ENCODE measurements around the gene PPP1R14C. TPM values are rescaled to one million over a fixed set of nuclear protein-coding genes. Genes with fewer than 3 reads are reported as not detected.

PPP1R14C gene
- total RNA-seq, 6 experiments from 2014 or later = 0.17 TPM; not detected in 5

- Mint-ChIP-seq H3K27me3 (ENCODE audit: insufficient read depth) (peaks cover 22% of the 10 kb centered on the region), H3K4me1 (ENCODE audit: low read depth) (peaks cover 8% of the 10 kb centered on the region; the same call in 1 of the 2 replicates), H3K9me3 (no peaks in the 10 kb centered on the region), H3K4me3 (no peak overlapping the region), H3K36me3 (ENCODE audit: low read depth) (no peaks in the 10 kb centered on the region), H3K27ac (no peak overlapping the region)
- DNase-seq = no peak
- TF ChIP-seq CTCF (IDR thresholded peaks at IDR 0.05) = no peak
Measured at GRCh38 chr6:150150821-150151646, 8.2 kb downstream of the PPP1R14C start.

- DNase-seq = no peak
- H3K4me3 Mint-ChIP-seq = no peak overlapping the region
- H3K27ac Mint-ChIP-seq = no peak overlapping the region
- H3K9me3 Mint-ChIP-seq = no peaks in the 10 kb centered on the region
- TF ChIP-seq CTCF (IDR thresholded peaks at IDR 0.05) = no peak
- peaks cover 8% of the 10 kb centered on the region; the same call in 1 of the 2 replicates for H3K4me1 Mint-ChIP-seq (ENCODE audit: low read depth)
- H3K27me3 Mint-ChIP-seq (ENCODE audit: insufficient read depth) = peaks cover 23% of the 10 kb centered on the region
- no peaks in the 10 kb centered on the region for H3K36me3 Mint-ChIP-seq (ENCODE audit: low read depth)
Measured at GRCh38 chr6:150152891-150153876, 10.3 kb downstream of the PPP1R14C start.

- DNase-seq = no peak
- Mint-ChIP-seq H3K27me3 (ENCODE audit: insufficient read depth) (peaks cover 19% of the 10 kb centered on the region), H3K4me3 (no peak overlapping the region), H3K27ac (no peak overlapping the region), H3K9me3 (no peaks in the 10 kb centered on the region), H3K36me3 (ENCODE audit: low read depth) (no peaks in the 10 kb centered on the region), H3K4me1 (ENCODE audit: low read depth) (peaks cover 8% of the 10 kb centered on the region; the same call in 1 of the 2 replicates)
- no peak for TF ChIP-seq CTCF (IDR thresholded peaks at IDR 0.05)
Measured at GRCh38 chr6:150153905-150154492, 11.2 kb downstream of the PPP1R14C start.

GRCh38 chr6:150156460-150156859 is 13.6 kb downstream of the PPP1R14C start:
- DNase-seq = no peak
- TF ChIP-seq CTCF (IDR thresholded peaks at IDR 0.05) = no peak
- no peak overlapping the region for H3K4me3 Mint-ChIP-seq
- H3K4me1 Mint-ChIP-seq (ENCODE audit: low read depth) = peaks cover 8% of the 10 kb centered on the region; the same call in 1 of the 2 replicates
- no peaks in the 10 kb centered on the region for H3K9me3 Mint-ChIP-seq
- H3K36me3 Mint-ChIP-seq (ENCODE audit: low read depth) = no peaks in the 10 kb centered on the region
- no peak overlapping the region for H3K27ac Mint-ChIP-seq
- peaks cover 4% of the 10 kb centered on the region for H3K27me3 Mint-ChIP-seq (ENCODE audit: insufficient read depth)

GRCh38 chr6:150157081-150157480 is 14.2 kb downstream of the PPP1R14C start:
- peaks cover 7% of the 10 kb centered on the region for H3K27me3 Mint-ChIP-seq (ENCODE audit: insufficient read depth)
- no peaks in the 10 kb centered on the region for H3K36me3 Mint-ChIP-seq (ENCODE audit: low read depth)
- TF ChIP-seq CTCF (IDR thresholded peaks at IDR 0.05) = no peak
- no peak overlapping the region for H3K4me3 Mint-ChIP-seq
- DNase-seq = no peak
- H3K4me1 Mint-ChIP-seq (ENCODE audit: low read depth) = peaks cover 8% of the 10 kb centered on the region; the same call in 1 of the 2 replicates
- H3K27ac Mint-ChIP-seq = no peak overlapping the region
- H3K9me3 Mint-ChIP-seq = no peaks in the 10 kb centered on the region
